HG03439 (cell line): ENCODE measurements around the gene TIAM2.

ENCODE experiments used
- ATAC-seq: cut with Tn5 transposase; IDR thresholded peaks from one replicate; pipeline ENCODE4 v1.9.1; 2021; ENCODE audit warnings: mild to moderate bottlenecking, moderate library complexity; ENCODE audit not compliant: unreplicated experiment

TIAM2 gene

GRCh38 chr6:155272353-155273232 is 277.5 kb downstream of the TIAM2 start:
- ATAC-seq = no peak

GRCh38 chr6:155273431-155273830 is 278.3 kb downstream of the TIAM2 start:
- ATAC-seq = no peak

- ATAC-seq = no peak
Observed at GRCh38 chr6:155274106-155274505, 279.0 kb downstream of the TIAM2 start.

GRCh38 chr6:155274533-155274932 is 279.4 kb downstream of the TIAM2 start:
- ATAC-seq = no peak

GRCh38 chr6:155275808-155276480 is 280.8 kb downstream of the TIAM2 start:
- no peak for ATAC-seq

GRCh38 chr6:155276638-155277037 is 281.5 kb downstream of the TIAM2 start:
- no peak for ATAC-seq

- ATAC-seq = no peak
Observed at GRCh38 chr6:155278319-155279049, 283.4 kb downstream of the TIAM2 start.

GRCh38 chr6:155284775-155285174 is 289.7 kb downstream of the TIAM2 start:
- no peak for ATAC-seq

GRCh38 chr6:155287762-155288161 is 292.6 kb downstream of the TIAM2 start:
- ATAC-seq = no peak

- ATAC-seq = no peak
Observed at GRCh38 chr6:155290491-155290890, 295.4 kb downstream of the TIAM2 start.

- no peak for ATAC-seq
Observed at GRCh38 chr6:155291291-155291690, 296.2 kb downstream of the TIAM2 start.

GRCh38 chr6:155292711-155293110 is 297.6 kb downstream of the TIAM2 start:
- ATAC-seq = no peak

GRCh38 chr6:155297669-155298068 is 302.6 kb downstream of the TIAM2 start:
- ATAC-seq = no peak

GRCh38 chr6:155301867-155302266 is 306.8 kb downstream of the TIAM2 start:
- no peak for ATAC-seq

- no peak for ATAC-seq
Observed at GRCh38 chr6:155303361-155303870, 308.3 kb downstream of the TIAM2 start.

- no peak for ATAC-seq
Observed at GRCh38 chr6:155306958-155307357, 311.8 kb downstream of the TIAM2 start.
